NCI-H2107 (cell line): ENCODE data around the gene CCDC187.

Experiments
- DNase-seq: peaks from one replicate; lab custom pipeline; 2025; lab: John Stamatoyannopoulos, UW

CCDC187 gene

DNA sequence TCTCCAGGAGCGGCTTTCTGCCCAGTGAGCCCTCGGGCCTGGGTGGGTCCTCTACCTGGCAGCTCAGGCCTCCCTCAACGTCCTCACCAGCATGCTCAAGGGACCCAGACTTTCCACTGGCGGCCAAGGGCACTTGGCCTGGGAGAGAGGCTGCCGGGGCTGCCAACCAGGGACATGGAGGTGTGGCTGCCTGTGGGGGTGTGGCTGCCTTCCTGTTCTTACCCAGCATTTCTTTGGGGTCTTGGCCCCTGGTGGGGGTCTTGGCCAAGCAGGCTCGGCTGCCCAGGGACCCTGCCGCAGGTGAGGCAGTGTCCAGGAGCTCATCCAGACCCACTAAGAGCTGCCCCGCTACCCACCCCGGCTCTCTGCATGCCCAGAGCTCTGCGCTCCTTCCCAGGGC is 51.0 kb downstream of the CCDC187 start:
- DNase-seq = no peak

DNA sequence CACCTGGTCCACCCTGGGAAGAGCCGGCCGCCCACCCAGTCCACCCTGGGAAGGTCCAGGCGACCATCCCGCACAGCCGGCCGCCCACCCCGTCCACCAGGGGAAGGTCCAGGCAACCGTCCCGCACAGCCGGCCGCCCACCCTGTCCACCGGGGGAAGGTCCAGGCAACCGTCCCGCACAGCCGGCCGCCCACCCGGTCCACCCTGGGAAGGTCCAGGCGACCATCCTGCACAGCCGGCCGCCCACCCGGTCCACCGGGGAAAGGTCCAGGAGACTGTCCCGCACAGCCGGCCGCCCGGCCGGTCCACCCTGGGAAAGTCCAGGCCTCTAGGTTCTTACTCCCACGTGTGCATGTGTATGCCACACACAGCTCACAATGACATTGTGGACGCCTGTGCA is 51.6 kb downstream of the CCDC187 start:
- no peak for DNase-seq

DNA sequence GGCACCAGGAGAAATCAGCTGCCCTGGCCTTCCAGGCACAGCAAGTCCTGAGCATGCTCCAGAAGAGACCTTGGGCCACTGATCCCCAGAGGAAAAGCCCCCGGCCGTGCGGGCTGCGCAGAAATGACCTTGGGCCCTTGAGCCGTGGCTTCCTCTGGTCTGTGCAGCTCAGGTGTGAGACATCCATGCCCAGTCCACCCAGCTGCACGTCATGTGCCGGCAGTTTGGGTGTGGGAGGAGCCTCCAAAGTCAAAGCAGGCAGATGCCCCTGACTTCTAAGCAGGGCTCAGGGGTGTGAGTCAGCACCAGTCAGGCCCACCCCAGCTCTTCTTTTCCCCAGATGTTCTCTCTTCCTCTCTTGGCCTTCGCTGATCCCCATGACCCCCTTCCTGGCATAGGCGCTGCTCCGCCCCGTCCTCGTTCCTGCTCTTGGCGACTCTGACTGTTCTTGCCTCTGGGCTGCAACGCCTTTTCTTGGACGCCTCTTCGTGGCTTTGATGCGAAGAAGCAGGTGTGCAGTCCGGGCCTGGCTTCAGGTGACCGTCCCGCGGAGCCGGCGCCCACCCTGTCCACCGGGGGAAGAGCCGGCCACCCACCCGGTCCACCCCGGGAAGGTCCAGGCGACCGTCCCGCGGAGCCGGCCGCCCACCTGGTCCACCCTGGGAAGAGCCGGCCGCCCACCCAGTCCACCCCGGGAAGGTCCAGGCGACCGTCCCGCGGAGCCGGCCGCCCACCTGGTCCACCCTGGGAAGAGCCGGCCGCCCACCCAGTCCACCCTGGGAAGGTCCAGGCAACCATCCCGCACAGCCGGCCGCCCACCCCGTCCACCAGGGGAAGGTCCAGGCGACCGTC is 52.4 kb downstream of the CCDC187 start:
- no peak for DNase-seq

DNA sequence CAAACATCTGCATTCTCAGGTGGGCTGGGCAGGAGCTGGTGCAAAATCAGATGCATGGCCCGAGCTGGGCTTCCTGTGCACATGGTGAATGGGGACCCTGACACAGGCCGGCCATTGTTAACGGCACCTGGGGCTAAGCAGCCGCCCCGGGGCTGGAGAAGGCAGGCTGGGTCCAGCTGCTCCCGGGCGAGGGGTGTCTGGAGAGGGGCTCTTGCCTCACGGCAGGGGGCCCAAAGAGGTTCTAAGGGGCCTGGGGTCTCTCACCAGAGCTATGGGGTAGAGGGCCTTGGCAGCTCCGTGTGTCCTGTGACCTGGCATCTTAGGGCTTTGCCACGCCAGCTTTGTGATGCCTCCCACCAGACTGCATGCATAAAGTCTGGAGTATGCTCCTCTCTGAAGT is 53.2 kb downstream of the CCDC187 start:
- no peak for DNase-seq

DNA sequence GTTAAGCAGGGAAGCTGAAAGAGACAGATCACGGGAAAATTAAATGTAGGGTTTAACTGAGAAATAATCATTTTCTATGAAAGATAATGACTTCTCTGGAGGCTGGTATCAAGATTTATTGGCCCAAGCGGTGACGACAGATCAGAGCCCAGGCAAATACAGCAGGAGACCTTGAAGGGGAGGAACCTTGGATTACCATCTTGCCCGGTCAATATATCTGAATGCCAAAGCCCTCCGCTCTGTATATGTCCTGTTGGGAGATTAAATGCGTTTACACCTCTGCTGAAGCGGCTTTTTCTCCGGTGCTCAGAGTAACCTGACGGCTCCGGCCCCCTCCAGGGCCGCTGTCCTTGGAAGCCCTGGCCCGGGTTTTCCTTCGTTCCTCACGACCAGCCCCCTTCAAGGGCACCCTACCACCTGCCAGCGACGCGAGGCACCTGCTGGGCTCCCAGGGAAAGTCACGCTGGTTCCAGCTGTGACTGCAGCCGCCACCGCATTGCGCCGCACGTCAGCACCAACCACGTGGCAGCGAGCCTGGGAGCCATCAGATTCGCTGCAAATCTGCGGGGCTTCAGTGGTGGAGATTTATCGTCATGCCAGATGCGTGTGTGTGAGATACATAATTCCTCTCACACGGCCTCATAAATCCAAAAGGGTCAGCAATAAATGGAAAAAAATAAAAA is 53.9 kb downstream of the CCDC187 start:
- peak; percentile 78 for DNase-seq

DNA sequence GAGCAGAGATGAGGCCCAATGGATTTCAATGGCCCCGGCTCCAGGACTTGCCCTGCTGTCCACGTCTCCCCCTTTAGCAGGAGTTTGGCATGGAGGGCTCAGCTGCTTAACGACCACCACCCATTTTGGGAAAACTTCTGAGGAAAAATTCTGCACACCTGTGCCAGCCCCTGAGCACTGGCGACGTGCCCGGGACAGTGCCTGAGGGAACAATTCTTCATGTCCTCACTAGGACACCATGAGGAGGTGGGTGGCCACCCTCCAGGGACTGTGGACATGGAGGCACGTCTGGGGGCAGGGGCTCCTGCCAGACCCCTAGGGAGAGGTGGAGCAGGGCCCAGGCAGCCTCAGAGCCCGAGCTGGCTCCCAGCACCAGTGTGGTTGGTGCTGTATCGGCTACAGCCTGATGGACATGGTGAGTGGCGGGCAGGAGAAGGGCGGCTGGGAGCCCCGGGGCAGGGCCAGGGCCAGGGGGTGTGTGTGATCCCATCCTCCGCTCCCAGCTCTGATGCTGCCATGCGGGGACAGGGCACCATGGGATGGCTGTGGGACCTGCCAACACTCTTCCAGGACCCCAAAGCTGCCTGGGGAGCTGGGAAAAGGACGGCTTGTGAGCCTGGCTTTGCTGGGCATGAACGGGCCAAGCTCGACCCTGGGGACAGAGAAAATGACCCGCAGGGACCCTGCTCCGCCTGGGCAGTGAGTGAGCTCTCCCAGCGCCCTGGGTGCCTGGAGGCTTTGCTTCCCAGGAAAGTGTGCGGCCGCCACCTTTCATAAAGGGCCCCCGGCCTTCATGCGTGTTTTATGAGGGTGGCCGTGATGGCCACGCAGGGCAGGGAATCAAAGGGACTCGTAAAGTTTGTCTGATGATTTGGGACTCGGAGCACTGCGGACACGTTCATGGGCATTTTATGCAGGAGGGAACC is 54.7 kb downstream of the CCDC187 start:
- no peak for DNase-seq

DNA sequence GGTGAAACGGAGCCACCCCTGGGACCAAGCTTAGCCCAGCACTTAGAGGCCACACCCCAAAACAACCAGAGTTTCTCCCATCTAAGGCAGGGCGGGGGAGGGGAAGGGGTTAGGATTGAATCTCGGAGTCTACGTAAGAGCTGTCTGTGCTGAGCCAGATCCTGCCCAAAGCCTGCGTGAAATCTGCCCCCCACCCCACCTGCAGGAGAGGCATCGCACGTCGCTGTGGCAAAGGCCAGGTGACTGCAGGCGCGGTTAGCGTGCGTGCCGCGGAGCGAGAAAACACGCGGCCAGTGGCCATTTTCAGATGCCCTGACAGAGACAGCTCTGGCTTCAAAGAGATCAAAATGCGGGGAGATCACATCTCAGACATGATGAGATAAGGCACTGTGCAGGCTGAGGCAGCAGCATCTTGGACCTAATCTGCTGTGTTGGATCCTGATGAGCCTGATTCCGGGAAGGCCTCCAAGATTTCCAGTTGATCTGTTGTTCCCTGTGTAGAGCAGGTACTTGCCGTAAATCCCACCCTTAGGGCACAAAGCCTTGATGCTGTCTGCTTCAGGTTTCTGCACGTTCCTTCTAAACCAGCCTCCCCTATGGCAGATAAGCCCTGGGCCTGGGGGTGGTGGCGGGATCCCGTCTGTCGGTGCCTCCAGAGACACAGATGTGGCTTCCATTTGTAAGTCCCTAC is 55.8 kb downstream of the CCDC187 start:
- DNase-seq = no peak

DNA sequence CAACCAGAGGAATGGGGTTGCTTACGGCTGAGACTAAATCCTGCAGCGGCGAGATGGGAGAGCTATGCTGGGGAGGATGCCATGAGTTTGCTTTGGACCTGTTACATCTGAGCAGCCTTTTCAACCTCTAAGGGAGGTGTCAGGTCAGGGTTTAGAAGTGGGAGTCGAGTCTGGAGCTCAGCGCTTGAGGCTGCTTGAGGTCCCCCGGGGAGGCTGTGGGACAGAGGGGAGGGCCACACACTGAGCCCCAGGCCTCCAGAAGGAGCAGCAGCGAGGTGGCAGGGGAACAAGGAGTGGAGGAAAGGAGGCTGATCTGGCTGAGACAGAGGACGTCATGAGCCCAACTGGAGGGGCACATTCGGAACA is 56.4 kb downstream of the CCDC187 start:
- no peak for DNase-seq

DNA sequence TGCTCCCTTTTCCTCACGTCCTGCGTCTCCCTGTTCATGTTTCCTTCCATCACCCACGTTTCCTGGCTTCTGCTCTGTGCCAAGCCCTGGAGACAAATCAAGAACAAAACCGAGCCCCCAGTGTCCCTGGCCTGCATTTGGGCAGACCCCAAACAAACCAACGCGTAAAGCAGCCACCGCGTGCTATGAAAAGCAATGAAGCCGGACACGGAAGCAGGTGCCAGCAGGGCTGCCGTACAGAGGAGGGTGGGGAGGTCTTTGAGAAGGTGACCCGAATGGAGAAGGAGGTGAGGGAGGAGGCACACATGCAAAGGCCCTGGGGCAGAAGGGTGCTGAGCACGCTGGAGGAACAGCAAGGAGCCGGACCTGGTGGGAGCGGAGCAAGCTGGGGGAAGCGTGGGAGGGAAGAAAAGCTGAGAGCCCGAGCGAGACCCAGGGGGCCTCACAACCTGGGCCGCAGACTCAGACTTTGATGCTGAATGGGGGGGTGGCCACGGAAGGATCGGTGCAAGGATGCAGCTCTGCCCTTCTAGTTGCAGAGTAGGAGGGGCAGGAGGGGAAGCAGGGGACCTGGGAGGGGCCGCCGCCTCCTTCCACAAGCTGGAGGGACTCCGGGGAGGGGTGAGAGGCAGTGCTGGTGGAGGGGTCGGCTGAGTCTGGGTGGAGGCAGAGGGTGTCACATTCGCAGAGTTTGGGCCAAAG is 56.9 kb downstream of the CCDC187 start:
- DNase-seq = no peak

DNA sequence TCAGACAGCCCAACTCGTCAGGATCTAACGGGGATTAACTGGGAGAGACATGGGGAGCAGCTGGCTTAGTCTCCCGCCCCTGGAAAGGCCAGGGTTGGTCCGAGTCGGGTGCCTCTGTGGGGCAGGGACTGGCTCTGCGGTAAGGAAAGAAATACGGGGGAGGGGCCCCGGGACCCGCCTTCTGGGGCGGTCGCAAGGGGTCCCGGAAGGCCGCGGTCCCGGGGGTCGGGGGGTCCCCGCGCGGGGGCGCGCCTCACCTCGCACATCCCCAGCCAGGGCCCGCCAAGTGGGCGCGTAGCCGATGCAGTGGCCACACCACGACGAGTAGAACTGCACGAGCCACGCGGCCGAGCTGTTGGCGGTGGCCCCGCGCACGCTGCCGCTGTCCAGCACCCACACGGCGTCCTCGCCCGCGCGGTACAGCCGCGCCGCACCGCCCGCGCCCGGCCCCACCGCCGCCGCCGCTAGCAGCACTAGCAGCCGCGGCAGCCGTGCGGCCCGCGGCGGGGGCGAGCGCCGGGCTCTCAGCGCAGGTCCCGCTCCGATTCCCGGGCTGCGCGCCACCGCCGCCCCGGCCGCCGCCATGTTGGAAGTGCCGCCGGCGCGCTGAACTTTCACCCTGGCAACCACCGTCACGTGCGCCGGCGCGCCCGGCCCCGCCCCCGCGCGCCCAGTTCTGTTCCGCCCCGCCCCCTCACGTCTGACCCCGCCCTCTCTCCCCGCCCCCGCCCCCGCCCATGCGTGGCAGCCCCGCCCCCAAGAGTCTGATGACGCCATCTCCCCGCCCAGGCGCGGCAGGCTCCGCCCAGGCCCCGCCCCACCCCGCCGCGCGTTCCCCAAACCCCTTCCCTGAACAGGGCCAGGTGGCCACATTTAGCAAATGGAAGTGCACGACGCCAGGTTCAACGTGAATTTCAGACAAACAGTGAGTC is 58.4 kb downstream of the CCDC187 start, which contains the start of gene QSOX2:
Gene QSOX2 (minus strand): TSS at position 594 of the 932 bp plus-strand sequence. CDS start 9 bp downstream, at position 585.
- DNase-seq = peak; percentile 84

DNA sequence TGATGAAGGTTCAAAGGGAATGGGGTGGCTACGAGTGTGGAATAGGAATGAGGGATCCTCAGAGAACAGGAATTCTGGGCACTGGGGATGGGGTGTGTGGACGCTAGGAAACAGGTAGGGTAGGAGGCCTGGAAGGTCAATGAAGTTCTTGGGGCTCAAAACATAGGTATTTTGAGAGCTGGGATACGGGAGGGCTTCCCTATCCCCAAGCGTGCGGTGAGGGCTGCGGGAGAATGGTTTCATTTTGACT is 59.0 kb downstream of the CCDC187 start:
- DNase-seq = no peak

DNA sequence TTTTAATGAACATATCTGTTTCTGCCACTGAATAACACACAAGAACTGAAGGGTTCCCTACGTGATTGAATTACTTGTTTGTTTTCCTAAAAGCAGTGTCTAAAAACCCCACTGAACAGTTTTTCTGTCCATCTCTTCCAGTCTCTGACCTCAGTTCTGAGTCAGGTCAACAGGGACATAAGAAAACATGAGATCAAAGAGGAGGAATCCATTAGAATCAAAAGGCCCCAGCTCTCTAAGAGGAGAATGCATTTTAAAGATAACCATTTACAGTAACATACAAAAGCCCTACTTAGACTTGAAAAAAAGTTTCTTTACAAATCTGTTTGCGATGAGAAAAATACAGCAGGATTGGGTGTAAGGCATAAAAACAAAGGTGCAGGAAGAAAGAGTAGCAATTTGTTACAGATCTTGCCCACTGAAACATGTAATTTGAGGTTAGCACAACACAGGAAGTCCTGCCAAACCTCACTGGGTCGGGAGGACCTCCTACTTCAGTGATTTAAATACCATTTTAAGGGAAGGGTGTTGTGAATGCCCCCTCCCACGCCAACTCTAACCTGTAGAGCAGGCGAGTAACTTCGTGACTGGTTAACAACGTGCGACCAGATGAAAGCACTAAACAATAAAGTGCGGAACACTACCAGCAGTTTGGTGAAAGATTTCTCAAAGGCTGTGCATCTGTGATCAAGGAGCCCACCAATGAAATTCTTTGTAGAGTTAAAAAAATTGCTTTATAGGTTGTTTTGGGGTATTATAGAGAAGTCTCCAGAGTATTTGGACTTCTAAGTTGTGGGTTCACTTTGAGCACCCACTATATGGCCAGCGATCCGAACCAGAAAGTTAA is 59.5 kb downstream of the CCDC187 start:
- no peak for DNase-seq

DNA sequence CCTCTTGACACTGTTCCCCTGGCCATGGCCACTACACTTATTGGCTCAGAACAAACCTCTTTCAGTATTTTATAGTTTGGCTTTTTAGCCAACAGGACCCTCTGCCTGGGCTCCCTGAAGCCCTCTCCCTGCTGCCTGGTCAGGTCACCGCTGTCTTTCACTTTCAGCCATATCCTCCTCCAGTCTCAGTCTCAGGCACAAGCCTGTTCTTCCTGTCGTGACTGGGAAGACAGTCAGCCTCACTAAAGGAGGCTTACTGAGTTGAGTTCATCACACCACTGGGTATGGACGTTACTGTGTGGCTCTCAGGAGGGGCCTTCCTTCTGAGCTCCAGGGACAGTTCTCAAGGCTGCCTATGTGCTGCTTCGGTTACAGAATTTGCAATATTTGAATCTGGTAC is 60.3 kb downstream of the CCDC187 start:
- DNase-seq = no peak

DNA sequence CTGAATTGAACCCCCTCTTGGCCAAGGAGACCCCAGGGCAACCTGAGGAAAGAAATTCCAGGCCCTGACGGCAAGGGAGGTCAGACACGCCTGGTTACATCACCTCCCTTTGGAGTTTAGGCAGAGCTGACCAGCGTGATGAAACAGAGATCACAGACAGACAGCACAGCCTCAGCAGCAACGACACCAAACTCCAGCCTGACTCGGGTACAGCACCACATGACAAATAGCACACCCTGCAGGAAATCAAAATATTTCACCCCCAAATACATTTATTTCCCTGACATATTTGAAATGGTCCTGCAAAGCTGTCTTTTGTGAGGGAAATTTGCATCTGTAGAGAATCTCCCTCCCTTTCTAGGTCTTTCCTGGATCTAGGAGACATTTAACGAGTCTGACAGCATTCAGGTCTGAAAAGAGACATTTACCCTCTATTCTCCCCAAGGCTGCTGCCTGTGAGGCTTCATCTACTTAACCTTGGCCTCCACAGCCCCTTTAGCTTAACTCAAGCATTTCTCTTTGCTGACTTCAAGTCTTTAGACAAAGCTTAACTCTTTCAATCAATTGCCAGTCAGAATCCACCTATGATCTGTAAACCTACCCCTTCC is 60.9 kb downstream of the CCDC187 start:
- no peak for DNase-seq

DNA sequence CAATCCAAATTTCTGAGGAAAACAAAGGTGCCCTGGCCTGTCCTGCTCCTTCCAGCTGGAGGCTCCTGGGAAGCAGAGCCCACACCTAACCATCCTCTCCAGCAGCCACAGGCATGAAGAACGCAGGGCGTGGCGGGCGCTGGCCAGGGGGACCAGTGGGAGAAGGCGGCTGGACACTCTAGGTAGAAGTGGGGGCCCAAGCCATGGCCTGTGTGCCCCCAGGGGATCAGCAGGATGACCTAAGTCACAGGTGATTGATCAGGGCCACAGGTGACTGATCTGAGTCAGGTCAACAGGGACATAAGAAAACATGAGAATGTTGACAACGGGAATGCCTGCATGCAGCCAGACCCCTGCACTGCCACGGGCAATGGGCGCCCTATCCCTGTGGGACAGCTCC is 61.6 kb downstream of the CCDC187 start:
- no peak for DNase-seq

DNA sequence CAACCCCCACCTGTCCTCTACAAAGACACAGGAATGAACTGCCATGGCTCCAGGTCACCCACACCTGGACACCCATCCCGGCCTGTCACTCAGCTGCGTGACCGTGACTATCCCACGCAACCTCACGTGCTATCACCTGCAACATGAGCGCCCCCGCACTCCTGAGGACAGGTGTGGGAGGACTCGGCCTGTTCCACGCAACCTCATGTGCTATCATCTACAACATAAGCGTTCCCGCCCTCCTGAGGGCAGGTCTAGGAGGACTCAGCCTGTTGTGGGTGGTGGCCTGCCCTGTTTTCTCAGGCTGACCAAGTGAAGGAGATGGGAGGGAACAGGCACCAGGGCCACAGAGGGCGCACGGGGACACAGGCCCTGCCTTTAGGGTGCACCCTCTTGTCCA is 62.4 kb downstream of the CCDC187 start:
- no peak for DNase-seq

DNA sequence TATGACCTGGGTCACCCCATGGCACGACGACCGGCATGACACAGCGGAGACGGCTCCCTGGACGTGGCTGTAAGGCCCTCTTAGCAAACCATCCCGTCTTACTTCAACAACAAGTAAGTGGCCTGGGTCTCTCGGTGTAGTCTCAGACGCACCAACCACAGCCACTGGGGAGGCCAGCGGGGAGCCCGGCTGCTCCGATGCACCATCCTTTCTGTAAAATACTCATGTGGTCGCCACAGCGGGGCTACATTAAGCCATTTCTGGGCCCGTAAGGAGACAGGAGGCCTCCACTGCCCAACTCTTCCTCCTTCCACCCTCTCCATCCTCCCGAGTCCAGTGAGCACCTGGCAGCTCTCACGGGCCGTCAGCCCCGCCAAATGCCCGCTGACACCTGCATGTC is 63.0 kb downstream of the CCDC187 start:
- DNase-seq = no peak

DNA sequence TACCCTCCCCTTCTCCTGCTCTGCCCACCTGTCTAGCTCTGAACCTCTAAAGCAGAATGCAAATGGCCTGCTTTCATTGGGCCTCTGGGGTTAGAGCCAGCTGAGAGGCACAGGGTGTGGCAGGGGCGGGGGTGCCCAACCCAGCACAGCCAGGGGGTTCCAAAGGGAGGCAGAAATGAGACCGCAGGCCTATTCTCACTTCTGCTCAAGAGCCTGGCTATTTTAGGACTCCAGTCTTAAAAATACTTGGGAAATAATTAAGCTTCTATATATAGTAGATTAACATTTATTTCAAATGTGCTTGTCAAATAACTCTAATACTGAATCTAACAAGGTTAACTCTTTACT is 63.9 kb downstream of the CCDC187 start:
- peak; percentile 92 for DNase-seq
